ENCODE results near the gene PTPRK. TPM values are rescaled to one million over a fixed set of nuclear protein-coding genes. Genes with fewer than 3 reads are reported as not detected.

PTPRK gene
- total and polyA plus RNA-seq, 9 of the 15 experiments (the other 6 are each of a cell fraction or from before 2014, with no cell fraction given) = 0.04 to 0.51 TPM; not detected in 7

- Histone ChIP-seq H3K27ac (ENCODE audit: extremely low read depth, low read depth, low read length) (no peak overlapping the region), H3K4me3 (no peak overlapping the region), H3K9me3 (replicated peaks; ENCODE audit: control insufficient read depth, insufficient read depth, low read depth, low read length) (no peaks in the 10 kb centered on the region), H3K27me3 (ENCODE audit: control insufficient read depth in 2 of 2, insufficient read depth in 2 of 2, low read length in 2 of 2) (no peaks in the 10 kb centered on the region), H3K4me1 (replicated peaks in 1 of 2; ENCODE audit: control insufficient read depth in 2 of 2, insufficient read depth in 2 of 2, low read length in 2 of 2) (no peaks in the 10 kb centered on the region), H3K9ac (ENCODE audit: insufficient read depth in 1 of 2, low read depth in 2 of 2, low read length in 2 of 2) (no peak overlapping the region), H3K4me2 (ENCODE audit: insufficient read depth, low read length) (no peak overlapping the region), H3K79me2 (ENCODE audit: control insufficient read depth, insufficient read depth, low read length) (no peaks in the 10 kb centered on the region), H3K36me3 (ENCODE audit: control insufficient read depth, insufficient read depth, low read length) (no peaks in the 10 kb centered on the region), H4K20me1 (replicated peaks; ENCODE audit: control insufficient read depth, insufficient read depth, low read length) (no peaks in the 10 kb centered on the region), H3K9me1 (ENCODE audit: control insufficient read depth, insufficient read depth, low read length) (no peaks in the 10 kb centered on the region), H2AFZ (ENCODE audit: low read depth, low read length) (no peak overlapping the region)
- ChIA-PET POLR2A (no interaction called here), CTCF (ENCODE audit: low intra/inter-chr PET ratio) (no interaction called here)
- DNase-seq (ENCODE audit: extremely low read depth in 1 of 4, low spot score in 3 of 4) = no peak
- 0% methylated on average over 1 of the region's 1 CpG for WGBS (ENCODE audit: insufficient coverage, low coverage, missing lambda C conversion rate)
- no peak for FAIRE-seq
- in situ Hi-C loops (cut with MboI) (no loop called here), intact Hi-C loops (cut with micrococcal nuclease) (no loop called here)
- TF ChIP-seq YBX1 (IDR thresholded peaks at IDR 0.05) = no peak
- no peak for ATAC-seq
- BruUV-seq (replicated peaks) = no TSS peak
Measured at GRCh38 chr6:128144320-128144719, 376.1 kb downstream of the PTPRK start.

GRCh38 chr6:128141932-128142331 lies 378.5 kb downstream of the PTPRK start:
- no peak overlapping the region for H3K4me3 ChIP-seq
- H3K4me1 ChIP-seq (replicated peaks in 1 of 2; ENCODE audit: control insufficient read depth in 2 of 2, insufficient read depth in 2 of 2, low read length in 2 of 2) = no peaks in the 10 kb centered on the region
- no peaks in the 10 kb centered on the region for H3K9me1 ChIP-seq (ENCODE audit: control insufficient read depth, insufficient read depth, low read length)
- no peak for ATAC-seq
- no peaks in the 10 kb centered on the region for H4K20me1 ChIP-seq (replicated peaks; ENCODE audit: control insufficient read depth, insufficient read depth, low read length)
- H3K4me2 ChIP-seq (ENCODE audit: insufficient read depth, low read length) = no peak overlapping the region
- FAIRE-seq = no peak
- TF ChIP-seq ZNF197 (CRISPR knock-in tag; IDR thresholded peaks at IDR 0.05; ENCODE audit: low read depth) = no peak
- TF ChIP-seq CHD4 (IDR thresholded peaks at IDR 0.05; ENCODE audit: insufficient read depth, insufficient replicate concordance, low read depth, low read length, poor library complexity, severe bottlenecking) = no peak
- H2AFZ ChIP-seq (ENCODE audit: low read depth, low read length) = no peak overlapping the region
- ChIA-PET CTCF (ENCODE audit: low intra/inter-chr PET ratio) (no interaction called here), POLR2A (no interaction called here)
- H3K9ac ChIP-seq (ENCODE audit: insufficient read depth in 1 of 2, low read depth in 2 of 2, low read length in 2 of 2) = no peak overlapping the region
- in situ Hi-C loops (cut with MboI) = no loop called here
- H3K36me3 ChIP-seq (ENCODE audit: control insufficient read depth, insufficient read depth, low read length) = no peaks in the 10 kb centered on the region
- no peak for DNase-seq (ENCODE audit: extremely low read depth in 1 of 4, low spot score in 3 of 4)
- intact Hi-C loops (cut with micrococcal nuclease) = no loop called here
- H3K9me3 ChIP-seq (replicated peaks; ENCODE audit: control insufficient read depth, insufficient read depth, low read depth, low read length) = no peaks in the 10 kb centered on the region
- no TSS peak for BruUV-seq (replicated peaks)
- no peaks in the 10 kb centered on the region for H3K27me3 ChIP-seq (ENCODE audit: control insufficient read depth in 2 of 2, insufficient read depth in 2 of 2, low read length in 2 of 2)
- H3K79me2 ChIP-seq (ENCODE audit: control insufficient read depth, insufficient read depth, low read length) = no peaks in the 10 kb centered on the region
- H3K27ac ChIP-seq (ENCODE audit: extremely low read depth, low read depth, low read length) = no peak overlapping the region

Data from K562 (cell line).